HG02588 (cell line): Measurements from ENCODE around the gene ARFIP1.
"Not testable (repeated sequence)": the region's sequence is repeated elsewhere in the genome, so short reads cannot be mapped to it uniquely, and the experiment has no call there.

Experiments
- ATAC-seq: cut with Tn5 transposase; IDR thresholded peaks from one replicate; pipeline ENCODE4 v1.9.1; 2021; ENCODE audit warnings: mild to moderate bottlenecking, moderate library complexity; ENCODE audit not compliant: unreplicated experiment

The ARFIP1 gene

DNA sequence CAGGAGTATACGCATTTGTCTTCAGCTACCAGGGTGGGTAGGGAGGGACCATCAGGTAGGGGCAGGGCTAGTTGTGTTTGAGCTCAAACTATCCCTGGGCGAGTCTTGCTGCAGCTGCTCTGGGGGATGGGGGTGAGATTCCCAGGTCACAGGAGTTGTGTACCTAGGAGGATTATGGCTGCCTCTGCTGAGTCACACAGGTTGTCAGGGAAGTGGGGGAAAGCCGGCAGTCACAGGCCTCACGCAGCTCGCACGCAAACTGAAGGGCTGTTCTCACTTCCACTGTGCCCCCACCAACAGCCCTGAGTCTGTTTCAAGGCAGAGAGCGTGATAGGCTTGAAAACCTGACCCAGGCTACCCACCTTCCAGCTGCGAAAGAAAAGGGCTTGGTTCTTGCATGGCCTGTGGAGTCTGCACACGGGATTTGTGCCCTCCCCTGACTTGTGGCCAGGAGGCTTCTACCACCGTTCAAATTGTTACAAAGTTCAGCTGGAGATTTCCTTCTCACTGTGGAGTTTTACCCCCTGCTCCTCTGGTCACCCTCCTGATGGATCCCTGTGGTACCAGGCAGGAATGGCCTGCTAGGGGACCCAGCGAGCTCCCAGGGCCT is 63.8 kb downstream of the ARFIP1 start:
- ATAC-seq = no peak

DNA sequence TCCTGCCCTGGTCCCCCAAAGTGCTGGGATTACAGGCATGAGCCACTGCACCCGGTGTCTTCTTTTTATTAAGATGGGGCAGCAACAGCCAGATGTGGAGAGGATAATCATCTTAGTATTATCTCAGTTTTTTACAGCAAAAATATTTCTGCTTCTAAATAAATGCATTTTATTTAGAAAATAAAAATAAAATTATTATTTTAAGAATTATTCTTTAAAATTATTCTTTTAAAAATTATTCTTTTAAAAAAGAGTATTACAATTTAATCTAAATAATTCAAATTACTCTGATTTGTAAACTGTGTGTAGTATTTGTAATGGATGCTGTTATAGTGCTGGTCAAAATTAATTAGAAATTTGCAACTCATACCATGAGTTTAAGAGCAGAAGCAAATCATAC is 67.6 kb downstream of the ARFIP1 start:
- ATAC-seq = no peak

DNA sequence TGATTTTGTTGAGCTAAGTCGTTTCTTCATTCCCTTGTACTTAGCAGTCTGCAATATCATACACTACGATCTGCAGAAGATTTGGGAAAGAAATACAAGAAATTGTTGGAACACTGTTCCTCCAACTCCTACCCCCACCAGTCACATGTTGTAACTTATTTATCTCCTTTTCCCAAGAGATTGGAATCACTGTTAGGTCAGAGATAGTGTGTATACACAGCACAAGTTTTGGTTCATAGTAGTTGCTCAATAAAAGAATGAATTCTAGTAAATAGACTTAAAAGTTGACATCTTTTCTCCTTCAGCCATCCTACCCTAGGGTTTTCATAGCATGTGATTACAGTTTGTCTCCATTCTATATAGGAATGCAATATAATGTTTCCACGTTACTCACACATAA is 68.8 kb downstream of the ARFIP1 start:
- ATAC-seq = no peak

- ATAC-seq = no peak
Observed at GRCh38 chr4:152849350-152849749, 69.6 kb downstream of the ARFIP1 start.

DNA sequence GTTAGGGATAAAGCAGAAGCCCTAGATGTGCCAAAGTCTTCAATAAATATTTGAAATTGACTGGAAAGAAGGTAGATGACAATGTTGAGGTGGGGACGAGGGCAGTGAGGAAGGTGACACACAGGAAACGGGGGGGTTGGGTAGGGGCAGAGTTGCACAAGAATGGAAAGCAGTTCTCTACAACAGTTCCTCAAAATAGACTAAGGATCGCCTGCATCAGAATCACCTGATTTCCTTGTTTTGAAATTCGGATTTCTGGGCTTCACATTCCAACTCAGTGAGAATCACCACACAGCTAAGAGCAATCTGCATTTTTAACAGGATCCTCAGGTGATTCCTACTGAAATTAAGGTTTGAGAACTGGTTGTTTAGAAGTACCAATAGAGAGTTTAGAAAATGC is 70.6 kb downstream of the ARFIP1 start:
- no peak for ATAC-seq

DNA sequence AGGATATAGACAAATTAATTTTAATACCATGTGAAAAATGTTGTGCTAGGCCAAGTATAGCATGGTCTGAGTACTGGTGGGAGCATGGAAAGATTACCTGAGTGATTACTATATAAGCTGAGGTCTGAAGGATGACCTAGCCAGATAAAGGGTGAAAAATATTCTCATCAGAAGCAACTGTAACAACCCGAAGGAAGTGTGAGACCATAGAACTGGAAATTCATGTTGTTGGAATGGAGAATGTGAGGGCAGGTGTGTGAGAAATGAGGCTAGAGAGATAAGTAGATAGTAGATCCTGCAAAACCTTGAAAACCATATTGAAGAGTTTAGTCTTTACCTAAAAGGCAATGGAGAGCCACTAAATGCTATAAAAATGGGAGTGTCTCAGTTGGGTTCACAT is 71.5 kb downstream of the ARFIP1 start:
- ATAC-seq = no peak

GRCh38 chr4:152853293-152853692 is 73.5 kb downstream of the ARFIP1 start:
- ATAC-seq = no peak

GRCh38 chr4:152854016-152854415 is 74.3 kb downstream of the ARFIP1 start:
- ATAC-seq = not testable (repeated sequence)

GRCh38 chr4:152856960-152857359 is 77.2 kb downstream of the ARFIP1 start:
- ATAC-seq = no peak

DNA sequence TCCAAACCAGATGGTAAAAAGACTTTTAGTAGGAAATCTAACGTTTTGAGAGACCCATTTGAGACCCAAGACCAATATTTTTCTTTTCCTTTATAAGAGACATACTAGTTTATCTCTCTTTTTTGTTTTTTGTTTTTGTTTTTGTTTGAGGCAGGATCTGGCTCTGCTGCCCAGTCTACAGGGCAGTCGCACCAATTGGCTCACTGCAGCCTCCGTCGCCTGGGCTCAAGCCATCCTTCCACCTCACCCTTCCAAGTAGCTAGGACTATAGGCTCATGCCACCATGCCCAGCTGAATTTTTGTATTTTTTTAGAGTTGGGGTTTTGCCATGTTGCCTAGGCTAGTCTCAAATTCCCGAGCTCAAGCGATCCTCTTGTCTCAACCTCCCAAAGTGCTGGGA is 79.2 kb downstream of the ARFIP1 start:
- ATAC-seq = no peak

GRCh38 chr4:152860046-152860445 is 80.3 kb downstream of the ARFIP1 start:
- ATAC-seq = no peak

DNA sequence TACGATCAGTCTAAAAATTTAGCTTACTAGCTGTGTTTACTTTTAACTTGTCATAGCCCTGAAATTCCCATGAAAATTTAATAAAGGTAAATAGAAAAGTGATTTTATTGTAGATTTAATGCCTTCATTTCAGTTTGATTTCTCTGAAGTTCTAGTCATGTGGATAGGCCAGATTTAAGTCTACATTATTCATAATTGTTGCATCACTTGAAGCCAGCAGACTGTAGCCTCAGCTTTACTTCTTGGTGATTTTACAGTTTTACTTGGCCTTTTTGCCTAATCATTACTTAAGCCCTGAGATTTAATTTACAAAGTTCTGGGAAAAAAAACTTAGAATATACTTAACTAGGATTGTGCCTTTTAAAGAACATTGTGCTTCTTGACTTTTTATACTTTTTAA is 82.9 kb downstream of the ARFIP1 start:
- ATAC-seq = no peak

- ATAC-seq = no peak
Observed at GRCh38 chr4:152864361-152864760, 84.6 kb downstream of the ARFIP1 start.

DNA sequence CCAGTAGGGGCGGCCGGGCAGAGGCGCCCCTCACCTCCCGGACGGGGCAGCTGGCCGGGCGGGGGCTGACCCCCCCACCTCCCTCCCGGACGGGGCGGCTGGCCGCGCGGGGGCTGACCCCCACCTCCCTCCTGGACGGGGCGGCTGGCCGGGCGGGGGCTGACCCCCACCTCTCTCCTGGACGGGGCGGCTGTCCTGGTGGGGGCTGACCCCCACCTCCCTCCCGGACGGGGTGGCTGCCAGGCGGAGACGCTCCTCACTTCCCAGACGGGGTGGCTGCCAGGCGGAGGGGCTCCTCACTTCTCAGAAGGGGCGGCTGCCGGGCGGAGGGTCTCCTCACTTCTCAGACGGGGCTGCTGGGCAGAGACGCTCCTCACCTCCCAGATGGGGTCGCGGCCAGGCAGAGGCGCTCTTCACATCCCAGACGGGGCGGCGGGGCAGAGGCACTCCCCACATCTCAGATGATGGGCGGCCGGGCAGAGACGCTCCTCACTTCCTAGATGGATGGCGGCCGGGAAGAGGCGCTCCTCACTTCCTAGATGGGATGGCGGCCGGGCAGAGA is 86.8 kb downstream of the ARFIP1 start:
- not testable (repeated sequence) for ATAC-seq

DNA sequence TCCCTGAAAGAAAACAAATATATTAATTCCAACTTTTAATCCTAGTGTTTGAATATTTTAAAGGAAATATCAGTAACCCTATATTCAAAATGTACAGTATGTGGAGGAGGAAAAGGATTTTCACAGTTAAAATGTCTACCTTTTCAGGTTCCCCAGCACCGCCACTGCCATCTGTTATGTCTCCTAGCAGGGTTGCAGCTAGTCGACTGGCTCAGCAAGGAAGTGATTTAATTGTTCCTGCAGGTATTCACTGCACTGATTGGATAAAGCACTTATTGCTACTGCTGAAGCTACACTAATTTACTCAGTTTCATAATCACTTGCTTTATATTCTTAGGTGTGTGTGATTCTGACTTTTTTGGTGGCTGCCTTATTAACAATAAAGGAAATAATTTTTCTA is 90.9 kb downstream of the ARFIP1 start:
- ATAC-seq = no peak

DNA sequence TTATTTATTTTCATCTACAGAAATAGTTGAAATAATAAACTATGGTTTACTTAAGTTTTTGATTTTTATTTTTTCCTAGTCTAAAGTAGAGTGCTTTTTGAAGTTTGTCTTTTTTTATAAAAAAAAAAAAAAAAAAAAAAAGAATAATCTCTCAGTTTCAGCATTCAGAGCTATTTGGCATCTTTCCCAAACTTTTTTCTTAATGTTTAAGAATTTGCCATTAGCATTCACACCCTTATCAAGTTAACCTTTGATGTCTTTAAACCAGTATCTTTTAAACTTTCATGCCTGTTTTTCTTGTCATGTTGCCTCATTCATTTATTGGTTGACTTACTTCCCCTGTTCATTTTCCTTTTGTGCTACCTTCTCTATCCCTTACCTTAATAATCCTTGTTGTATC is 95.5 kb downstream of the ARFIP1 start:
- ATAC-seq = no peak

GRCh38 chr4:152877868-152878267 is 98.1 kb downstream of the ARFIP1 start:
- no peak for ATAC-seq

DNA sequence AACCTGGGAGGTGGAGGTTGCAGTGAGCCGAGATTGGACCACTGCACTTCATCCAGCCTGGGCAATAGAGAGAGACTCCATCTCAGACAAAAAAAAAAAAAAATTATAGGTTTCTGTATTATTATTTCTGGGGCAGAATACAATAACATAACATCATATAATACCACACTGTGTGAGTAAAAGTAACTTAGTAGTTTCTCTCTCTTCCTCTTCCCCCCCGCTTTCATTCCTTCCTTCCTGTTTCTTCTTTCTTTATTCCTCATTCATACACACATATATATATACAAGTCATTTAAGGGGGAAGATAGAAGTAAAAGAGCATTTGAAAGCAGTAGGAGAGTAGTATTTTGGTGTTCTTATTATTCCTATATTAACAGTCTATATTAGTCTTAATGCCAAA is 100.5 kb downstream of the ARFIP1 start:
- no peak for ATAC-seq

- ATAC-seq = no peak
Observed at GRCh38 chr4:152881974-152882373, 102.2 kb downstream of the ARFIP1 start.

DNA sequence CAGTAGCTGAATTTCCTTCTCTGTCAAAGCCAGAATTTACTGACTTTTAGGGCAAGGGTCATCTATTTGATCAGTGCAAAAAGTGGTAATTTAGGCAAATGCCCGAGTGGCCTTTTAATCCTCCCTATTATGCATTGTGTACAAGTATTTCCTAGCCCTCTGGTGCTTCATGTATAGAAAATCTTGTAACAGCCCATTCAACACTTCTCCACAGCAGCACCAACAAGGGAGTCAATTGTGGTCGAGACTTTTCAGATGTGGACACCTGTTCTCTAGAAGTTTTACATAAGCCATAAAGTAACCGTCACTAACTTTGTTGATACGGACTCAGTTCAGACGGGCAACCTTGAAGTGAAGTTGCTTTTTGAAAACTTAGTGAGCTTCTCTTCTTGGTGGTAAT is 105.4 kb downstream of the ARFIP1 start:
- ATAC-seq = no peak

- no peak for ATAC-seq
Observed at GRCh38 chr4:152886201-152886600, 106.4 kb downstream of the ARFIP1 start.

GRCh38 chr4:152887981-152888380 is 108.2 kb downstream of the ARFIP1 start:
- no peak for ATAC-seq

DNA sequence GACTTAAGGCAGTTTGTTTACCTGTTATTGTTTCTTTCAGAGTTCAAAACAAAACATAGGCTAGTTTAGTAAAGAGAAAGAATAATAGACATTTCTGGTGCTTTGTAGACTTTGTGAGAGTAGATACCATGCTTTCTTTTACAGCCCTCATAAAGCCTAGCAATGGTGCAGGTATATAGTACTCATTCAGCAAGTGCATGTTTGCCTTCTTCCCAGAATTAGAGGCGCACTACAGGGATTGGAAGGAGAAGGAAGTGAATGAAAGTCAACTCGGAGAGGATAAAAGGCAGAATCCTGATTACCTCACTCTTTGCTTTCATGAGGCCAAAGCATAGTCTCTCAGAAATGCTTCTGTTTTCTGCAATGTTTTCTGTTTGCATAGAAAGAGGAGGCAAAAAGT is 113.2 kb downstream of the ARFIP1 start:
- ATAC-seq = no peak
